K562 (cell line): ENCODE results near the gene RBM45. TPM values are rescaled to one million over a fixed set of nuclear protein-coding genes. Genes with fewer than 3 reads are reported as not detected.

Experiments
- ATAC-seq: fragments of 200-7000 bp; cut with Tn5 transposase; 3 replicates; pipeline ENCODE4 v1.9.1; 2020; ENCODE audit warnings: moderate library complexity
- Bru-seq: library from RNA; stranded (reverse); fragments of 400-500 nt; gene quantifications from one replicate; lab custom pipeline; 2021; lab: Mats Ljungman, UMichigan
- BruChase-seq, 2 experiments: library from RNA; stranded (reverse); fragments of 400-500 nt; gene quantifications; one replicate each; lab custom pipeline; 2021; lab: Mats Ljungman, UMichigan
- BruUV-seq: library from RNA; stranded (reverse); fragments of 400-500 nt; replicated peaks from 2 replicates; lab custom pipeline; 2021; lab: Mats Ljungman, UMichigan
- CTCF ChIA-PET: fragments of 300-600 bp; formaldehyde crosslinking; extraction: SDS; loops from one replicate; lab custom pipeline; 2021; ENCODE audit warnings: low intra/inter-chr PET ratio; lab: Yijun Ruan, JAX
- POLR2A ChIA-PET: fragments of 300-600, 350-650 bp; sonication (Branson Sonifier 250); formaldehyde crosslinking; extraction: SDS; loops from one replicate; lab custom pipeline; 2021; ENCODE audit warnings: antibody characterized with exemption, inconsistent platforms; lab: Yijun Ruan, JAX
- DNase-seq, 4 experiments: peaks; one replicate each; pipeline versions ENCODE4 v3.0.0 to v3.0.0-alpha.2; 2011 to 2018; ENCODE audit warnings: low spot score in 3 of 4, mixed read lengths in 3 of 4; ENCODE audit errors: extremely low read depth in 1 of 4
- FAIRE-seq: peaks from 2 replicates; lab custom pipeline; 2011; peaks lifted over from hg19 to GRCh38; lab: Jason Lieb, UNC
- H2AFZ ChIP-seq: 2 replicates; pipeline ENCODE4 v1.6.0; 2011; ENCODE audit warnings: low read depth, low read length, control low read depth, inconsistent platforms
- H3K27ac ChIP-seq: fragments of 200-600 bp; 3 replicates; pipeline ENCODE4 v1.8.0; 2011; ENCODE audit warnings: low read depth, mild to moderate bottlenecking, control low read depth, inconsistent platforms, low read length, moderate library complexity, mixed read lengths; ENCODE audit errors: extremely low read depth
- H3K27me3 ChIP-seq, 2 experiments: fragments of 300-600 bp in 1 of 2; 2 replicates in 1 of 2; 3 replicates in 1 of 2; pipeline versions ENCODE4 v1.6.0 to v1.8.0; 2011; ENCODE audit warnings: inconsistent platforms in 2 of 2, low read length in 2 of 2, mild to moderate bottlenecking in 1 of 2, mixed read lengths in 1 of 2, moderate library complexity in 1 of 2; ENCODE audit not compliant: control insufficient read depth in 2 of 2, insufficient read depth in 2 of 2
- H3K36me3 ChIP-seq: fragments of 300-600 bp; 3 replicates; pipeline ENCODE4 v1.8.0; 2011; ENCODE audit warnings: mild to moderate bottlenecking, low read length, inconsistent platforms; ENCODE audit not compliant: control insufficient read depth, insufficient read depth
- H3K4me1 ChIP-seq, 2 experiments: fragments of 200-600 bp in 1 of 2; replicated peaks in 1 of 2; 2 replicates in 1 of 2; 3 replicates in 1 of 2; pipeline versions ENCODE4 v1.5.1 to v1.8.0; 2011; ENCODE audit warnings: inconsistent platforms in 2 of 2, low read length in 2 of 2, mild to moderate bottlenecking in 1 of 2, mixed read lengths in 1 of 2, moderate library complexity in 1 of 2; ENCODE audit not compliant: control insufficient read depth in 2 of 2, insufficient read depth in 2 of 2
- H3K4me2 ChIP-seq: 2 replicates; pipeline ENCODE4 v1.6.1; 2011; ENCODE audit warnings: low read length, control low read depth, inconsistent platforms, mixed read lengths; ENCODE audit not compliant: insufficient read depth
- H3K4me3 ChIP-seq: fragments of 200-600 bp; sonication (generic), shearing (Covaris generic); 2 replicates; pipeline ENCODE4 v1.5.1; 2016; ENCODE audit warnings: control low read depth, inconsistent platforms
- H3K79me2 ChIP-seq: fragments of 200-600 bp; 3 replicates; pipeline ENCODE4 v1.8.0; 2011; ENCODE audit warnings: low read length, inconsistent platforms; ENCODE audit not compliant: control insufficient read depth, insufficient read depth
- H3K9ac ChIP-seq, 2 experiments: 2 replicates each; pipeline versions ENCODE4 v1.6.0 to v1.6.1; 2011; ENCODE audit warnings: low read depth in 2 of 2, low read length in 2 of 2, control low read depth in 1 of 2, inconsistent platforms in 1 of 2, mild to moderate bottlenecking in 1 of 2, mixed read lengths in 1 of 2; ENCODE audit not compliant: insufficient read depth in 1 of 2
- H3K9me1 ChIP-seq: one replicate; pipeline ENCODE4 v1.6.0; 2011; ENCODE audit warnings: inconsistent platforms, mild to moderate bottlenecking, low read length, moderate library complexity; ENCODE audit not compliant: control insufficient read depth, insufficient read depth
- H3K9me3 ChIP-seq: replicated peaks from 2 replicates; pipeline ENCODE4 v1.5.1; 2011; ENCODE audit warnings: low read depth, low read length, inconsistent platforms; ENCODE audit not compliant: control insufficient read depth, insufficient read depth
- H4K20me1 ChIP-seq: replicated peaks from 2 replicates; pipeline ENCODE4 v1.6.1; 2011; ENCODE audit warnings: low read length, inconsistent platforms, mixed read lengths; ENCODE audit not compliant: control insufficient read depth, insufficient read depth
- NBN ChIP-seq: fragments of 450-650 bp; IDR thresholded peaks from 2 replicates; pipeline ENCODE4 v1.6.1; 2016; ENCODE audit warnings: low read depth, mild to moderate bottlenecking
- POLR2B ChIP-seq: fragments of 450-650 bp; IDR thresholded peaks from 2 replicates; pipeline ENCODE4 v1.6.1; 2018; ENCODE audit warnings: low read depth; ENCODE audit not compliant: partially characterized antibody
- POLR3G ChIP-seq: IDR thresholded peaks from 2 replicates; pipeline ENCODE4 v1.6.1; 2011; ENCODE audit not compliant: insufficient read length, insufficient replicate concordance; ENCODE audit errors: extremely low read depth
- SETDB1 ChIP-seq: IDR thresholded peaks from one replicate; pipeline ENCODE4 v1.6.1; 2012; ENCODE audit warnings: low read length, control low read depth, inconsistent platforms
- SMARCB1 ChIP-seq: IDR thresholded peaks from 2 replicates; pipeline ENCODE4 v1.6.1; 2011; ENCODE audit warnings: improper control_type of control experiment, low read depth; ENCODE audit not compliant: insufficient read length
- TEAD4 ChIP-seq, 2 experiments: sonication (generic) in 1 of 2; formaldehyde crosslinking in 1 of 2; IDR thresholded peaks; 2 replicates each; pipeline versions ENCODE4 v1.6.1 to v1.8.0; 2012 to 2022; ENCODE audit warnings: borderline replicate concordance in 1 of 2, inconsistent platforms in 1 of 2, low read length in 1 of 2, mild to moderate bottlenecking in 1 of 2, missing genetic modification reagents in 1 of 2
- ZBTB49 ChIP-seq: sonication (generic); formaldehyde crosslinking; IDR thresholded peaks from 2 replicates; pipeline ENCODE4 v1.8.0; 2022; ENCODE audit warnings: missing genetic modification reagents, mild to moderate bottlenecking, borderline replicate concordance
- WGBS: fragments of 100-300 bp; shearing (Covaris generic); methylation state at CpG from one replicate; pipeline ENCODE4 v1.1.6; 2016; ENCODE audit warnings: low coverage, mixed read lengths; ENCODE audit not compliant: insufficient coverage; ENCODE audit errors: missing lambda C conversion rate; 5-methylcytosine and 5-hydroxymethylcytosine counted together
- in situ Hi-C: fragments of 300-500 bp; cut with MboI; formaldehyde crosslinking; loops from 4 replicates; pipeline ENCODE4 v1.15.0; 2018; ENCODE audit warnings: inconsistent platforms, mixed read lengths
- intact Hi-C: fragments of 100-400 bp; cut with micrococcal nuclease; formaldehyde crosslinking; loops from 2 replicates; pipeline ENCODE4 v1.14.2; 2022
- long read RNA-seq, 3 experiments: library from polyadenylated mRNA in 2 of 3; library from RNA in 1 of 3; unstranded in 2 of 3; stranded (forward) in 1 of 3; transcript quantifications; one replicate each; pipeline ENCODE4 v2.0.0, GENCODE V29; 2019 to 2022
- polyA minus RNA-seq, 3 experiments: library from RNA; depleted of rRNA, polyadenylated mRNA; stranded (reverse); fragments of >200 nt; gene quantifications; 2 replicates each; pipeline ENCODE4 v1.2.3, GENCODE V29; 2011
- polyA plus RNA-seq, 8 experiments: library from polyadenylated mRNA; depleted of rRNA in 4 of 8; stranded (reverse) in 5 of 8; unstranded in 3 of 8; fragments of >200 nt; fragmentation: Nextera tagmentation in 2 of 8; fragmentation: Illumina TruSeq in 1 of 8; extraction: Ambion mirVana in 2 of 8; extraction: Trizol in 1 of 8; gene quantifications; 2 replicates each; pipeline versions ENCODE4 v1.2.1 to v1.2.3, GENCODE V29; 2011 to 2014; ENCODE audit warnings: inconsistent platforms in 1 of 8, missing spikeins in 1 of 8
- total RNA-seq, 7 experiments: library from RNA; depleted of rRNA in 6 of 7; stranded (reverse); fragments of >200 nt in 6 of 7; fragmentation: Illumina TruSeq in 2 of 7; extraction: Trizol in 2 of 7; gene quantifications; 2 replicates each; pipeline versions ENCODE4 v1.2.1 to v1.2.3, GENCODE V29; 2011 to 2021; ENCODE audit warnings: low replicate concordance in 1 of 7

The RBM45 gene
- total RNA-seq (2011; cell fraction: chromatin; rRNA removed; ENCODE audit: low replicate concordance): 10.8 and 27.2 TPM in 2 replicates
- 6.3 and 8.6 TPM in 2 replicates for total RNA-seq (2011; cell fraction: nucleolus; rRNA removed)
- 8.9 and 11.3 TPM in 2 replicates for total RNA-seq (2011; cell fraction: nucleoplasm; rRNA removed)
- total RNA-seq (2014; rRNA removed): 14.7 and 15.0 TPM in 2 replicates
- 20.8 and 24.4 TPM in 2 replicates for total RNA-seq (2014; rRNA removed; fragmentation: Illumina TruSeq; extraction: Trizol)
- total RNA-seq (2015; rRNA removed; fragmentation: Illumina TruSeq; extraction: Trizol): 21.0 and 22.0 TPM in 2 replicates
- total RNA-seq (2021): 13.1 and 16.8 TPM in 2 replicates
- 13.1 and 17.9 TPM in 2 replicates for polyA plus RNA-seq (2011; rRNA removed)
- 3.9 and 4.2 TPM in 2 replicates for polyA plus RNA-seq (2011; cell fraction: cytosol; rRNA removed)
- 10.7 and 11.5 TPM in 2 replicates for polyA plus RNA-seq (2011; cell fraction: nucleus; rRNA removed)
- polyA plus RNA-seq (2012): 12.6 and 14.6 TPM in 2 replicates
- 12.5 and 15.0 TPM in 2 replicates for polyA plus RNA-seq (2014; fragmentation: Illumina TruSeq; extraction: Trizol)
- 1 to 10 TPM; 6.7 to 9.9 TPM for polyA plus RNA-seq (2014; fragmentation: Nextera tagmentation; extraction: Ambion mirVana)
- 16.2 and 19.9 TPM in 2 replicates for polyA plus RNA-seq (2014; rRNA removed)
- 10.7 TPM in 2 replicates for polyA minus RNA-seq (2011; rRNA and poly(A)+ RNA removed)
- 3.2 and 3.9 TPM in 2 replicates for polyA minus RNA-seq (2011; cell fraction: cytosol; rRNA and poly(A)+ RNA removed)
- 15.6 and 20.0 TPM in 2 replicates for polyA minus RNA-seq (2011; cell fraction: nucleus; rRNA and poly(A)+ RNA removed)
- percentile 74 among the genes with signal in this experiment for Bru-seq, nascent RNA
- BruChase-seq, experiment 1, labeled RNA remaining after a 2-hour chase: percentile 68 among the genes with signal in this experiment
- percentile 63 among the genes with signal in this experiment for BruChase-seq, experiment 2, labeled RNA remaining after a 6-hour chase
- long read RNA-seq, experiment 1, transcript RBM45-207 (10 exons, 1,788 nt): minor isoform, 7 of 58 reads
- long read RNA-seq, experiment 1, transcript RBM45-201 (10 exons, 1,785 nt): major isoform, 39 of 58 reads
- long read RNA-seq, experiment 1, partial matches to known transcripts: 2 of 58 reads
- long read RNA-seq, experiment 1, other reads (novel, unspliced or antisense): 10 of 58 reads
- long read RNA-seq, experiment 2, transcript RBM45-201 (10 exons, 1,785 nt): major isoform, 8 of 16 reads
- long read RNA-seq, experiment 2, partial matches to known transcripts: 5 of 16 reads
- long read RNA-seq, experiment 2, other reads (novel, unspliced or antisense): 0 of 16 reads
- long read RNA-seq, experiment 3, transcript RBM45-201 (10 exons, 1,785 nt): major isoform, 8 of 17 reads
- long read RNA-seq, experiment 3, partial matches to known transcripts: 1 of 17 reads
- long read RNA-seq, experiment 3, other reads (novel, unspliced or antisense): 5 of 17 reads

GRCh38 chr2:178112202-178113152, at the start of gene RBM45:
Gene RBM45 (plus strand): TSS chr2:178112437. CDS start chr2:178112547, 110 bp downstream.
- ChIA-PET POLR2A (interaction anchor here (0.7 to 2.0 kb wide), 11 partner anchors 11 to 690 kb away, joined by 3 to 7 read pairs (median 3); no protein-coding TSS in a partner anchor), CTCF (interaction anchor here (0.7 to 1.7 kb wide), 5 partner anchors 12 to 302 kb away, joined by 3 to 17 read pairs (median 5); no protein-coding TSS in a partner anchor)
- peaks cover 16% of the 10 kb centered on the region; the same call in 2 of the 3 replicates for H3K79me2 ChIP-seq
- no peaks in the 10 kb centered on the region for H3K9me1 ChIP-seq
- FAIRE-seq (peak; percentile 91), DNase-seq (peak; percentile 95 to 96 (median 95)), ATAC-seq (peak; percentile 97)
- peak within 1 kb of the TSS; percentile 95 for H3K4me2 ChIP-seq
- peaks cover 10 to 16% of the 10 kb centered on the region in 2 experiments; a peak in 3 of 5 replicates for H3K4me1 ChIP-seq
- H4K20me1 ChIP-seq: no peaks in the 10 kb centered on the region
- in situ Hi-C loops (loop anchor here (5.0 to 10.0 kb wide), 2 partner anchors 305 to 802 kb away; no protein-coding TSS in a partner anchor), intact Hi-C loops (loop anchor here (1.0 to 5.0 kb wide), 8 partner anchors 95 to 1640 kb away; partner anchors contain the start of gene FKBP7)
- no peaks in the 10 kb centered on the region; a peak in 1 of 5 replicates for H3K27me3 ChIP-seq
- peak within 1 kb of the TSS; percentile 96 for H2AFZ ChIP-seq
- no TSS peak for BruUV-seq
- H3K9ac ChIP-seq: peak within 1 kb of the TSS; percentile 74 to 93
- peaks cover 5% of the 10 kb centered on the region; the same call in 1 of the 3 replicates for H3K36me3 ChIP-seq
- WGBS: 2% methylated on average over 60 of the region's 60 CpGs
- peak within 1 kb of the TSS; percentile 66 for H3K4me3 ChIP-seq
- H3K27ac ChIP-seq: peak within 1 kb of the TSS; percentile 54; the same call in 2 of the 3 replicates
- no peaks in the 10 kb centered on the region for H3K9me3 ChIP-seq
- TF ChIP-seq SETDB1: peak; percentile 82
- peak; percentile 77 for TF ChIP-seq POLR2B
- TF ChIP-seq TEAD4 (IDR thresholded peaks at IDR 0.05; ENCODE audit: low read length): peak; percentile 26; the same call in 1 of the 2 replicates
- TF ChIP-seq TEAD4 (CRISPR knock-in tag; IDR thresholded peaks at IDR 0.05; ENCODE audit: borderline replicate concordance): no peak
- TF ChIP-seq POLR3G: no peak
- no peak for TF ChIP-seq ZBTB49 (CRISPR knock-in tag)
- no peak for TF ChIP-seq SMARCB1
- peak; percentile 81 for TF ChIP-seq NBN
